GM19467 (cell line): ENCODE results near the gene IQGAP2.
A peak's percentile ranks its signal among the peaks of the same experiment; 100 is the strongest.

Source experiments
- ATAC-seq: cut with Tn5 transposase; IDR thresholded peaks from one replicate; pipeline ENCODE4 v1.9.1; 2021; ENCODE audit warnings: mild to moderate bottlenecking, moderate library complexity; ENCODE audit not compliant: unreplicated experiment

The IQGAP2 gene

GRCh38 chr5:76383126-76383832 is 19.8 kb upstream of the IQGAP2 start:
- no peak for ATAC-seq

- no peak for ATAC-seq
These were observed 18.9 kb upstream of the IQGAP2 start for GRCh38 chr5:76384189-76384588.

GRCh38 chr5:76384705-76385104 is 18.4 kb upstream of the IQGAP2 start:
- no peak for ATAC-seq

GRCh38 chr5:76385540-76385939 is 17.5 kb upstream of the IQGAP2 start:
- ATAC-seq: no peak

GRCh38 chr5:76386360-76386759 is 16.7 kb upstream of the IQGAP2 start:
- no peak for ATAC-seq

- no peak for ATAC-seq
These were observed 14.8 kb upstream of the IQGAP2 start for GRCh38 chr5:76388236-76388635.

- ATAC-seq: no peak
These were observed 14.1 kb upstream of the IQGAP2 start for GRCh38 chr5:76388791-76389512.

- no peak for ATAC-seq
These were observed 13.5 kb upstream of the IQGAP2 start for GRCh38 chr5:76389513-76390154.

GRCh38 chr5:76391014-76391413 is 12.1 kb upstream of the IQGAP2 start:
- no peak for ATAC-seq

- ATAC-seq: no peak
These were observed 9.9 kb upstream of the IQGAP2 start for GRCh38 chr5:76393035-76393680.

- ATAC-seq: no peak
These were observed 5.9 kb upstream of the IQGAP2 start for GRCh38 chr5:76397200-76397599.

- no peak for ATAC-seq
These were observed 3.8 kb upstream of the IQGAP2 start for GRCh38 chr5:76399268-76399667.

GRCh38 chr5:76400466-76400865 is 2.6 kb upstream of the IQGAP2 start:
- no peak for ATAC-seq

GRCh38 chr5:76401801-76402250 is 1.3 kb upstream of the IQGAP2 start:
- peak; percentile 22 for ATAC-seq

GRCh38 chr5:76402251-76402885 is 717 bp upstream of the IQGAP2 start:
- ATAC-seq: peak; percentile 29

- peak; percentile 20 for ATAC-seq
These were observed 709 bp downstream of the IQGAP2 start for GRCh38 chr5:76403766-76404222.

GRCh38 chr5:76404223-76405211 is 1.4 kb downstream of the IQGAP2 start:
- peak; percentile 20 for ATAC-seq

- ATAC-seq: no peak
These were observed 2.9 kb downstream of the IQGAP2 start for GRCh38 chr5:76406014-76406413.

- ATAC-seq: no peak
These were observed 3.6 kb downstream of the IQGAP2 start for GRCh38 chr5:76406673-76407072.
